KOPT-K1 (cell line): ENCODE measurements around the gene CBL.

ENCODE experiments used
- H3K27ac ChIP-seq: fragments of 200-600 bp; sonication (generic); 2 replicates; pipeline ENCODE4 v1.5.1; 2016; ENCODE audit warnings: antibody characterized with exemption, mild to moderate bottlenecking, low read depth, low read length; ENCODE audit not compliant: poor library complexity, severe bottlenecking
- H3K36me3 ChIP-seq: fragments of 200-600 bp; sonication (generic); 2 replicates; pipeline ENCODE4 v1.5.1; 2017; ENCODE audit warnings: antibody characterized with exemption, mild to moderate bottlenecking, low read length, moderate library complexity; ENCODE audit not compliant: insufficient read depth
- H3K9me3 ChIP-seq: fragments of 200-600 bp; sonication (generic); 2 replicates; pipeline ENCODE4 v1.5.1; 2017; ENCODE audit warnings: antibody characterized with exemption, low read length, mild to moderate bottlenecking; ENCODE audit not compliant: insufficient read depth, poor library complexity, severe bottlenecking

CBL gene

GRCh38 chr11:119357074-119357473 lies 150.9 kb downstream of the CBL start:
- no peaks in the 10 kb centered on the region for H3K36me3 ChIP-seq
- no peak overlapping the region for H3K27ac ChIP-seq
- no peaks in the 10 kb centered on the region for H3K9me3 ChIP-seq
